AG09309 (cell line): ENCODE measurements around the gene NOTCH3.
A peak's percentile ranks its signal among the peaks of the same experiment; 100 is the strongest.

Source experiments
- DNase-seq: peaks from one replicate; pipeline ENCODE4 v3.0.0-alpha.2; 2010; ENCODE audit warnings: low read depth
- H3K4me3 ChIP-seq: 2 replicates; pipeline ENCODE4 v1.5.1; 2011; ENCODE audit warnings: mild to moderate bottlenecking, low read depth, low read length, moderate library complexity; ENCODE audit not compliant: control insufficient read depth
- TF ChIP-seq, protein P1 (sequence below): IDR thresholded peaks from 2 replicates; pipeline ENCODE4 v1.5.1; 2011; ENCODE audit warnings: mild to moderate bottlenecking, low read depth, low read length, inconsistent platforms; ENCODE audit not compliant: insufficient read depth, control insufficient read depth; ENCODE audit errors: missing control alignments

The NOTCH3 gene

DNA sequence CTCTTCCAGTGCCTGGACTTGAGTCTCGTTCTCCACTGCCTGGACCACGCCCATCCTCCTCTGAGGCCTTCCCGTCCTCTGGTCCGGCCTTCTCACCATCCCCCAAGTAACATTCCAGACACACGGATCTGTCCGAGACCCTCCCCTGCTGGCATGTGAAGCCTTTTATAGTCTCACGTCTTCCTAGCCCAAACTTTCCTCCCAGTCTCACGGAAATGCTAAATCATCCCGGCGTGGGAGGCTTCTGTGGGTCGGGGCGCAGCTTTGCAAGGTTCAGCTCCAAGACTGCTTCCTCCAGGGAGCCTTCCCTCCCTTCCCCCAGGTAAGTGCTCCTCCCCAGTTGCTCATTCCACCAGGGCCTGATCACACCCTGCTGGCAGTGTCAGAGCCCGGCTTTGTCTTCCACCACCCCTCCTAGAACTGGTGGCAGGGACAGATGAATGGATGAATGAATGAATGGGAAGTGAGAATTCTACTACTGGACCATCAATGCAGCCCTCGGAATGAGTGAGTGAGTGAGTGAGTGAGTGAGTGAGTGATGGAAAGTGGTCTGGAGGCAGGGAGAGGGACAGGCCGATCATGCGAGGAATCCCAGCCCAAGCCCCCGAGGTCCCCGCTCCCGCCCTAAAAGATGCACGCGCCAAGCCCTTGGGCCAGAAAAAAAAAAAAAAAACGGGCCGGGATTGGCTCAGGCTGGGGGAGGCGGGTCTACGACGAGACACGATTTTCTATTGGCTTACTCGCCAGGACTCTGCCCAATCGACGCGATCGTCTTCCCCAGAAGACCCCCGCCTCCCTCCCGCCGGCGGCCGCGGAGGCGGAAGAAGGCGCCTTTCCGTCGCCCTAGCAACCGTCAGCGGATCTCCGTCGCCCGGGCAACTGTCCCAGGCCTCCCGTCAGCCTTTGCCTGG is 22.2 kb upstream of the NOTCH3 start:
- TF ChIP-seq, protein P1, sequence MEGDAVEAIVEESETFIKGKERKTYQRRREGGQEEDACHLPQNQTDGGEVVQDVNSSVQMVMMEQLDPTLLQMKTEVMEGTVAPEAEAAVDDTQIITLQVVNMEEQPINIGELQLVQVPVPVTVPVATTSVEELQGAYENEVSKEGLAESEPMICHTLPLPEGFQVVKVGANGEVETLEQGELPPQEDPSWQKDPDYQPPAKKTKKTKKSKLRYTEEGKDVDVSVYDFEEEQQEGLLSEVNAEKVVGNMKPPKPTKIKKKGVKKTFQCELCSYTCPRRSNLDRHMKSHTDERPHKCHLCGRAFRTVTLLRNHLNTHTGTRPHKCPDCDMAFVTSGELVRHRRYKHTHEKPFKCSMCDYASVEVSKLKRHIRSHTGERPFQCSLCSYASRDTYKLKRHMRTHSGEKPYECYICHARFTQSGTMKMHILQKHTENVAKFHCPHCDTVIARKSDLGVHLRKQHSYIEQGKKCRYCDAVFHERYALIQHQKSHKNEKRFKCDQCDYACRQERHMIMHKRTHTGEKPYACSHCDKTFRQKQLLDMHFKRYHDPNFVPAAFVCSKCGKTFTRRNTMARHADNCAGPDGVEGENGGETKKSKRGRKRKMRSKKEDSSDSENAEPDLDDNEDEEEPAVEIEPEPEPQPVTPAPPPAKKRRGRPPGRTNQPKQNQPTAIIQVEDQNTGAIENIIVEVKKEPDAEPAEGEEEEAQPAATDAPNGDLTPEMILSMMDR: no peak
- peak overlapping the region; percentile 75 for H3K4me3 ChIP-seq
- DNase-seq: peak; percentile 85

DNA sequence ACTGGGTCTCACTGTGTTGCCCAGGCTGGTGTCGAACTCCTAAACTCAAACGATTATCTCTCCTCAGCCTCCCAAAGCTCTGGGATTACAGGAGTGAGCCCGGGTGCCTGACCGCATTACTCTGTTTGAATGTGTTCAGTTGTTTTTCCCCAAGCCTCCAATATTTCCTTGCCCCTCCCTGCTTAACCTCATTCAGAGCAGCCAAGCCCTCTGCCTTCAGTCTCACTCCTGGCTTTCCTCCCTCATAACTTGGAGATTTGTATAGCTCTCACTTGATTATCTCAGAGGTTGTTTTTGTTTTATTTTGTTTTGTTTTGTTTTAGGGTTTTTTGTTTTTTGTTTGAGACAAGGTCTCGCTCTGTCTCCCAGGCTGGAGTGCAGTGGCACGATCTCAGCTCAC is 20.0 kb upstream of the NOTCH3 start:
- no peak for DNase-seq
- TF ChIP-seq, protein P1: no peak
- no peak overlapping the region for H3K4me3 ChIP-seq

DNA sequence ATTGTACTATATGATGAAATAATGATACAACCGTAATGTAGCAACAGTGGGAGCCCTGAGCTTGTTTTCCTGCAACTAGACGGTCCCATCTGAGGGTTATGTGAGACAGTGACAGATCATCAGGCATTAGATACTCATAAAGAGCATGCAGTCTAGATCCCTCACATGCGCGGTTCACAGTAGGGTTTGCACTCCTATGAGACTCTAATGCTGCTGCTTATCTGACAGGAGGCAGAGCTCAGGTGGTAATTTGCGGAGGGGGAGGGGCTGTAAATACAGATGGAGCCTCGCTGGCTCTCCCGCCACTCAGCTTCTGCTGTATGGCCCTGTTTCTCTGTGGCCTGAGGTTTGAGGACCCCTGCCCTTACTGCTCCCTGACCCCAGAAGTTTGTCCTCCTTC is 17.7 kb upstream of the NOTCH3 start:
- no peak overlapping the region for H3K4me3 ChIP-seq
- TF ChIP-seq, protein P1: no peak
- DNase-seq: no peak

DNA sequence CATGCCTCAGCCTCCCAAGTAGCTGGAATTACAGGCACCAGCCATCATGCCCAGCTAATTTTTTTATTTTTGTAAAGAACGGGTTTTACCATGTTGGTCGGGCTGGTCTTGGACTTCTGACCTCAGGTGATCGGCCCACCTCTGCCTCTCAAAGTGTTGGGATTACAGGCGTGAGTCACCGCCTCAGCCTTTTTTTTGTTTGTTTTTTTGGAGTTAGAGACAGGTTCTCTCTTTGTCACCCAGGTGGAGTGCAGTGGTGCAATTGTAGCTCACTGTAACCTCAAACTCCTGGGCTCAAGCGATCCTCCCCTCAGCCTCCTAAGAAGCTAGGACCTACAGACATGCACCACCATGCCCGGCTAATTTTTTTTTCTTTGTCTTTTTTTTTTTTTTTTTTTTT is 15.6 kb upstream of the NOTCH3 start:
- TF ChIP-seq, protein P1: no peak
- DNase-seq: no peak
- no peak overlapping the region for H3K4me3 ChIP-seq

DNA sequence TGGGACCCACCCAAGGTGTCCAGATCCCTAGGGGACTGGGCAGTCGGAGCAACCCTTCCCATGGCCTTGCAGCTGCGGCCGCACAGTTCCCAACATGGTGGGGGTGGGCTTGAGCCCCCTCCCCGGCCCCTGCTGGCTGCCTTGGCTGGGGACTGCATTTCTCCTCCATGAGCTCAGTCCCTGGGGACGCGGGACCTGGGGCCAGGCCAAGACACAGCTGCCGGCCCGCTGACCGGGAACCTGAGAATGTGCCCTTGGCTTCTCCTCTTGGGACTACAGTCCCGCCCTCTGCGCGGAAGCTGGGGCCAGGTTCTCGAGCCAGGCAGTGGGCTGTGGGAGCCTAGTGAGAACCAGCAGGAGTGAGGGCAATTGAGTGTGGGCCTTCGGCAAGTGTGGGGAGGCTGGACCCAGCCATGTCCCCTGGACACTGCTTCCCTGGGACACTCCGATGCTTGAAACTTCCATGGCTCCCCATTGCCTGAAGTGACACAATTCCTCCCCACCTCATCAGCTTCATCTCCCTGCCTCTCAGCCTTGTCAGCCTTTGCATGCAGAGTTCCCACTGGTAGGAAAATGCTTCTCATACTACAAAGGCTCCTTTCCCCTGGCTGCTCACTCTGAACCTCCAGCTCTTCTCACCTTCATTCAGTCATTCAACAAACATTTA is 13.1 kb upstream of the NOTCH3 start:
- no peak overlapping the region for H3K4me3 ChIP-seq
- TF ChIP-seq, protein P1: no peak
- no peak for DNase-seq

DNA sequence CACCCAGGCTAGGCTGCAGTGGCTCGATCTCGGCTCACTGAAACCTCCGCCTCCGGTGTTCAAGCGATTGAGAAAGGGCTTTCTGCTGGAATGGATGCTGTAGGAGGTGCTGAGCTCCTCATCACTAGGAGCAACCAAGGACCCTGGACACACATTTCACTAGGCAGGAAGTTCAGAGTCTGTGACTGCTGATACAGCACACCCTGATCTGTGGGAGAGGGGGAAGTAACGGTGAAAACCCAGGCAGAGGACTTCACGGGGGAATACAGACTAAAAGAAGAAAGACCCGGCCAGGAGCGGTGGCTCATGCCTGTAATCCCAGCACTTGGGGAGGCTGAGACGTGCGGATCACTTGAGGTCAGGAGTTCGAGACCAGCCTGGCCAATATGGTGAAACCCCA is 11.9 kb upstream of the NOTCH3 start:
- TF ChIP-seq, protein P1: no peak
- H3K4me3 ChIP-seq: no peak overlapping the region
- DNase-seq: no peak
